Hindlimb muscle (tissue), 1 donor: Measurements from ENCODE around the gene SREK1. TPM values are rescaled to one million over a fixed set of nuclear protein-coding genes. Genes with fewer than 3 reads are reported as not detected.

Source experiments
- DNase-seq: peaks from one replicate; pipeline ENCODE4 v3.0.0-alpha.2; 2013
- polyA plus RNA-seq: library from polyadenylated mRNA; unstranded; fragments of 120-200 nt; gene quantifications from one replicate; pipeline ENCODE4 v1.2.1, GENCODE V29; 2013; ENCODE audit not compliant: insufficient read length

Gene SREK1
- polyA plus RNA-seq, 1 donor = 72.1 TPM

DNA sequence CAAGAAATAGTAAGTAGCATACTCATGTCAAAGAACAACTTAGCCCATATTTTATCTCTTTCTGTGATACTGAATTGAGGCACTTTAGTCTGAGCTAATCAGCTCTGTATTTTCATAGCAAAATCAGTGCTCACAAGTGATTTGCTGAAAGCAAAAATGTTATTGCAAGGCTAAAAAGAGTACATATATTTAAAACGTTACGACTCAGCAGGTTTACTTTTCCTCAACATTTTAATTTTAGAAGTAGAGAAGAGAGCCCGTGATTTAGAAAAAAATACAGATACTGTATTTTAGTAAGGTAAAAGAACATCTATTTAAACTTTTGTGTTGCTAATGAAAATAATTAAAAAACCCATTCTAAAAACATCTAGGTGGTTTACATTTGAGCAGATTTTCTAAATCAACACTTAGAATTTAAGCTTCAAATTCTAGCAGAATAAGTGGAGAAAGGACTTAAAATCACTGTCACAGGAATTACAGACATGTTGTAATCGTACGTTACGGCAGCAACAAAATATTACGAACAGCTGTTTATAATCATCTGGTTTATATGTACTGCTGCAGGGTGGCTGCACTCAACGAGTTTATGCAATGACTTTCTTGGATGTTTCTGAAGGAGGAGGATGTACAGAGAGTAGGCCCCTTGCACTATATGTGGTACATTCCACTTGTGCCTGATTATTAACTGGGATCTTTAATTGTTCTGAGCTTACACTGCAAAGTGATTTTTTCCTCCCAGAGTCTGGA lies 20.1 kb downstream of the SREK1 start:
- no peak for DNase-seq

DNA sequence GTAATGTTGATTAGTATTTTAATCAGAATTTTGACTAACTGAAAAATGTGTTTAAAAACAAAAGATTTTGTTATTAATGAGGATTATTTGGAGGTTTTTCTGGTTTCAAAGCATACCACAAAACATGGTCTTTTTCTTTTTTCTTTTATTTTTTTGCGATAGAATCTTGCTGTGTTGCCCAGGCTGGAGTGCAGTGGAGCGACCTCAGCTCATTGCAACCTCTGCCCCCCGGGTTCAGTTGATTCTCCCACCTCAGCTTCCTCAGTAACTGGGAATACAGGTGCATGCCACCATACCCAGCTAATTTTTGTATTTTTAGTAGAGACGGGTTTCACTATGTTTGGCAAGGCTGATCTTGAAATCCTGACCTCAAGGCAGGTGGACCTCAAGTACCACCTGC lies 24.1 kb downstream of the SREK1 start:
- DNase-seq = no peak

DNA sequence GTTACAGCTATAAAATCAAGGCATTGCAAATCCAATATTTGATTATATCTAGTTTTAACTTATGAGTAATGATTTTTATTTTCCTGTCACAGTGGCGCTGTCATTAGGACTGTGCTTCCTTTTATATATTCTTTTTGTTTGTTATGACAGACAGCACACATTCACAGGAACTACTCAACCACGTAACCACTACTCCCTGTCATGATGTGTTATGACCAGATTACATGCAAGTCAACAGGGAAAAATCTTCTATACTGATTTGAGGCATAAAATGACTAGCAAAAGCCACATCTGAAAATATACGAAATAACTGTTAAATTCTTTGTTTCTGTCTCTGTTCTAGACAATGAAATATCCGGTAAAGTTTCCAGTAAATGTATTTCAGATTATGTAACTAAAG lies 25.4 kb downstream of the SREK1 start:
- no peak for DNase-seq

GRCh38 chr5:66170195-66170919 lies 26.3 kb downstream of the SREK1 start:
- DNase-seq = no peak

GRCh38 chr5:66171349-66172344 lies 27.5 kb downstream of the SREK1 start:
- peak; percentile 29 for DNase-seq

DNA sequence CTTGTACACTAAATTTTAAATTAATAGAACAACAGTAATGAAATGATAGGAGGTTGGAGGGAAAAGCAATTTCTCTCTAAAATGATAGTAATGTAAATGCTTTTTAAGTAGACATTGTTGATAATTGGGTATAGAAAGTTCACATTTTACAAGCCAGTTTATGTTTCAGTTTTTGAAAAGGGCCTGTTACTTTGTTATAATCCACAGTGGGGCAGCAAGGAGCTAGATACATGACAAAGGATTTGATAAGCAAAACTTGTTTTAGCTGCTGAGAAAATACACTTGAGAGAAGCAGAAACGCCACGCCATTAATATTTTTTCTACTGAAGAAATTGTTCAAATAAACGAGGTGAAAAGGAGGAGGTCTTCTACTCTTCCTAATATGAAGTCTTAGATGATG lies 30.2 kb downstream of the SREK1 start:
- no peak for DNase-seq

- DNase-seq = no peak
Measured at GRCh38 chr5:66178799-66179198, 34.7 kb downstream of the SREK1 start.

- no peak for DNase-seq
Measured at GRCh38 chr5:66179297-66180051, 35.4 kb downstream of the SREK1 start.

GRCh38 chr5:66180282-66181155 lies 36.4 kb downstream of the SREK1 start:
- no peak for DNase-seq

- no peak for DNase-seq
Measured at GRCh38 chr5:66186108-66186507, 42.0 kb downstream of the SREK1 start.

DNA sequence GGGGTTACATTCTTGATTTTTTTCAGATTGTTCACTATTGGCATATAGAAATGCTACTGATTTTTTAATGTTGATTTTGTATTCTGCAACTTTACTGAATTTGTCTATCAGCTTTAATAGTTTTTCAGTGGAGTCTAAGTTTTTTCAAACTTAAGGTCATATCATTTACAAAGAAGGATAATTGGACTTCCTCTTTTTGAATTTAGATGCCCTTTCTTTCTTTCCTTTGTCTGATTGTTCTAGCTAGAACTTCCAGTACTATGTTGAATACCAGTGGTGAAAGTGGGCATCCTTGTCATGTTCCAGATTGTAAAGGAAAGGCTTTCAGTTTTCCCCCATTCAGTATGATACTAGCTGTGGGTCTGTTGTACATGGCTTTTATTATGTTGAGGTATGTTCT lies 49.3 kb downstream of the SREK1 start:
- DNase-seq = no peak

GRCh38 chr5:66197764-66198405 lies 53.8 kb downstream of the SREK1 start:
- DNase-seq = no peak

- DNase-seq = no peak
Measured at GRCh38 chr5:66198837-66199236, 54.7 kb downstream of the SREK1 start.

- no peak for DNase-seq
Measured at GRCh38 chr5:66203531-66203930, 59.4 kb downstream of the SREK1 start.

GRCh38 chr5:66206465-66206864 lies 62.4 kb downstream of the SREK1 start:
- no peak for DNase-seq

GRCh38 chr5:66207800-66208561 lies 63.9 kb downstream of the SREK1 start:
- no peak for DNase-seq

- no peak for DNase-seq
Measured at GRCh38 chr5:66209350-66209749, 65.2 kb downstream of the SREK1 start.

DNA sequence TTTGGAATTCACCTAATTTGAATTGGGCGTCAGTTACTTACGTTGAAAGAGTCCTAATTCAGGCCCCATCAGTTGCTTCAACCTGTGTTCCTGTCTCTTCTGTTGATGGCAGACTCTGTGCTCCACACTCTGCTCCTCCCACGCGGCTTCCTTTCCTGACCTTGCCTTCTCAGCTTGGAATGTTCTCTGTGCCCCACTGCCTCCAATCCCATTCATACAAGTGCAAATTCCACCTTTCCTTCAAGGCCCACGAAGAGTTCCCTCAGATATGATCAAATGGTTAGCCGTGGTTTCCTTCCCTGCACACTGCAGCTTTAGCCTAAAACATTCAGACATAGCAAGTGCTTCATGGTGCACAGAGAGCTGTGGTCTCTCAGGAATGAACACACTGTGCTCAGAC lies 65.7 kb downstream of the SREK1 start:
- DNase-seq = no peak

DNA sequence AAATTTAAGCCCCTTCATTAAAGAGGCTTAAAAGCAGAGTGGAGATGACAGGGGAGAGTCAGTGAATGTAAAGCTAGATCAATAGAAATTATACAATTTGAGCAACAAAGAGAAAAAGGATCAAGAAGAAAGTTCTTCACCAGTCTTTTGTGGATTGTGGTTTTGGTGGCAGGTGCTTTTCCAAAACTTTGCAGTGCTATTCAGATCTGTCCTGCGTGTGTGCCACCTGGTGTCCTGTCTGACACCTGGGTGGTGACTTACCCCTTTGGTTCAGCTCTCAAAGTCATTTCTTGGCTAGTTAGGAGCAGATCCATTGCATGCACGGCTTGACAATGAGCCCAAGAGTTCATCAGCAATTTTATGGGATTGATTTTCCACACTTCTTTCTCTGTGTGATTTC lies 69.4 kb downstream of the SREK1 start:
- no peak for DNase-seq

- DNase-seq = no peak
Measured at GRCh38 chr5:66222455-66222854, 78.4 kb downstream of the SREK1 start.
